Glutamatergic neuron (in vitro differentiated cells): Measurements from ENCODE around the gene EIF4E3. TPM values are rescaled to one million over a fixed set of nuclear protein-coding genes. Genes with fewer than 3 reads are reported as not detected.

Experiments
- DNase-seq: peaks from one replicate; pipeline ENCODE4 v3.0.0; 2022
- H3K27ac Mint-ChIP-seq: one replicate; pipeline ENCODE4 v1.8.0; 2020; ENCODE audit warnings: mild to moderate bottlenecking, mixed read lengths, inconsistent platforms; ENCODE audit not compliant: unreplicated experiment
- H3K27me3 Mint-ChIP-seq: one replicate; pipeline ENCODE4 v1.8.0; 2020; ENCODE audit warnings: mild to moderate bottlenecking, moderate library complexity, mixed read lengths, inconsistent platforms; ENCODE audit not compliant: unreplicated experiment
- H3K36me3 Mint-ChIP-seq: one replicate; pipeline ENCODE4 v1.8.0; 2020; ENCODE audit warnings: mild to moderate bottlenecking, mixed read lengths, inconsistent platforms; ENCODE audit not compliant: unreplicated experiment
- H3K4me1 Mint-ChIP-seq: one replicate; pipeline ENCODE4 v1.8.0; 2020; ENCODE audit warnings: mild to moderate bottlenecking, low read depth, mixed read lengths, inconsistent platforms; ENCODE audit not compliant: unreplicated experiment
- H3K4me3 Mint-ChIP-seq: one replicate; pipeline ENCODE4 v1.8.0; 2020; ENCODE audit warnings: mild to moderate bottlenecking, mixed read lengths, inconsistent platforms; ENCODE audit not compliant: unreplicated experiment
- H3K9me3 Mint-ChIP-seq: one replicate; pipeline ENCODE4 v1.8.0; 2020; ENCODE audit warnings: mild to moderate bottlenecking, moderate library complexity, mixed read lengths, inconsistent platforms; ENCODE audit not compliant: unreplicated experiment
- total RNA-seq: library from RNA; stranded (reverse); fragmentation: NEBNext Ultra II Directional; extraction: Animal tissue kit (Norgen Biotek cat#: 25700); gene quantifications from one replicate; pipeline ENCODE4 v1.2.1, GENCODE V29; 2021; ENCODE audit not compliant: unreplicated experiment
- TF ChIP-seq, protein P1 (sequence below): fragments of 200-600 bp; sonication (generic); IDR thresholded peaks from one replicate; pipeline ENCODE4 v1.5.0; 2021; ENCODE audit not compliant: partially characterized antibody, unreplicated experiment

Gene EIF4E3
- total RNA-seq, 1 donor from 2014 or later: 21.9 TPM

DNA sequence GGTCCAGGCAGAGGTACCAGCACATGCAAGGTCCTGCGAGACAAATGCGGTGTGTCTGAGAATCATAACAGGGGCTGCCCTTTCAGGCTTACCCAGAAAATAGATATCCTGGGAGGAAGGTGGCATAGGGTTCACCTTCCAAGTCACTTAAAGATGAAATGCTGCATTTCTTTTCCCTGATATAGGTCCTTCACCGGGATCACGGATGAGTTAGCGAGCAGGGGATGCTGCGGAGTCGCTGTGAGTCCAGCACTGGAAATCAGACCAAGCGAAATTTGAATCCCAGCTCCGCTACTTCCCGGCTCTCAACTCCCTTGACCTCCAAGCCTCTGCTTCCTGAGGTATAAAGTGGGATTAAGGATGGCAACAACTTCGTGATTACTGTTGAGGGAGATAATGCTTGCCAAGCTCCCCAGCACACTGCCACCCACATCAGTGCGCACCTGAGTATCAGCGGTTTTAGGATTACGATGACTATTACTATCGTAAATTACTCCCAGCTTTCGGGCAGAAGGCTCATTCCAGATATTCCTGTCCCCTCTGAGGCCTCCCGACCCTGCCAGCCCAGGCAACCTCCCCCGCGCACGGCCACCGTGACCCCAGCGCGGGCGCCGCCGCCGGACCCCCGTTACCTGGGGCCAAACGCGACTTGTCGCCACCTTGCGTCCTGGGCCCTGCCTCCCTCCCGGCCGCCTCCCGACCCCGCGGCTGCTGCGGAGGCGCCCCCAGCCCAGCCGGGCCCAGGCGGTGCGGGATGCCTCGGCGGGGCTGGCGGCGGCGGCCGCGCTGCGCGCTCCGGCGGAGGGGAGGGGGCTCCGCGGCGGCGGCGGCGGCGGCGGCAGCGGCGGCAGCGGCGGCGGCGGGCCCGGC lies 27.9 kb upstream of the EIF4E3 start:
- peak; percentile 54 for DNase-seq
- no peak overlapping the region for H3K27ac Mint-ChIP-seq
- H3K27me3 Mint-ChIP-seq: peaks cover 21% of the 10 kb centered on the region
- TF ChIP-seq, protein P1, sequence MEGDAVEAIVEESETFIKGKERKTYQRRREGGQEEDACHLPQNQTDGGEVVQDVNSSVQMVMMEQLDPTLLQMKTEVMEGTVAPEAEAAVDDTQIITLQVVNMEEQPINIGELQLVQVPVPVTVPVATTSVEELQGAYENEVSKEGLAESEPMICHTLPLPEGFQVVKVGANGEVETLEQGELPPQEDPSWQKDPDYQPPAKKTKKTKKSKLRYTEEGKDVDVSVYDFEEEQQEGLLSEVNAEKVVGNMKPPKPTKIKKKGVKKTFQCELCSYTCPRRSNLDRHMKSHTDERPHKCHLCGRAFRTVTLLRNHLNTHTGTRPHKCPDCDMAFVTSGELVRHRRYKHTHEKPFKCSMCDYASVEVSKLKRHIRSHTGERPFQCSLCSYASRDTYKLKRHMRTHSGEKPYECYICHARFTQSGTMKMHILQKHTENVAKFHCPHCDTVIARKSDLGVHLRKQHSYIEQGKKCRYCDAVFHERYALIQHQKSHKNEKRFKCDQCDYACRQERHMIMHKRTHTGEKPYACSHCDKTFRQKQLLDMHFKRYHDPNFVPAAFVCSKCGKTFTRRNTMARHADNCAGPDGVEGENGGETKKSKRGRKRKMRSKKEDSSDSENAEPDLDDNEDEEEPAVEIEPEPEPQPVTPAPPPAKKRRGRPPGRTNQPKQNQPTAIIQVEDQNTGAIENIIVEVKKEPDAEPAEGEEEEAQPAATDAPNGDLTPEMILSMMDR: no peak
- peaks cover 3% of the 10 kb centered on the region for H3K4me1 Mint-ChIP-seq
- peak overlapping the region; percentile 70 for H3K4me3 Mint-ChIP-seq
- peaks cover 12% of the 10 kb centered on the region for H3K9me3 Mint-ChIP-seq
- no peaks in the 10 kb centered on the region for H3K36me3 Mint-ChIP-seq

DNA sequence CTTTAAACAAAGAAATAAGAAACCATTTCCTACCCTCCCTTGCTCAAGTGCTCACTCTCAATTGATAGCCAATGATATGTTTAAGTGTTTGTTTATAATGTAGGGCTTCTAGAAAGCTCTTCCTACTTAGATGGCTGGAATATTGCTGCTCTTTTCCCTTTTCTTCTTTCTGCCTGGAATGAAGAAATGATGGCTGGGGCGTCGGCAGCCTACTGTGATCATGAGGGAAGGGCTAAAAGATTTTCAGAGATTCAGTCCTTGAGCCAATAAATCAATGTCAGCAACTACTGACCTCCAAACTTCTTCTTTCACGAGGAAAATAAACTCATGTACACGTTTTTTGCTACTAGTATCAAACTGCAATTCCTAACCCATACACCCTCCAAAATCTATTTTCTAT lies 26.4 kb upstream of the EIF4E3 start:
- Mint-ChIP-seq H3K27ac (no peak overlapping the region), H3K36me3 (no peaks in the 10 kb centered on the region), H3K27me3 (peaks cover 21% of the 10 kb centered on the region), H3K9me3 (peaks cover 12% of the 10 kb centered on the region), H3K4me1 (peaks cover 3% of the 10 kb centered on the region), H3K4me3 (no peak overlapping the region)
- TF ChIP-seq, protein P1: no peak
- no peak for DNase-seq

DNA sequence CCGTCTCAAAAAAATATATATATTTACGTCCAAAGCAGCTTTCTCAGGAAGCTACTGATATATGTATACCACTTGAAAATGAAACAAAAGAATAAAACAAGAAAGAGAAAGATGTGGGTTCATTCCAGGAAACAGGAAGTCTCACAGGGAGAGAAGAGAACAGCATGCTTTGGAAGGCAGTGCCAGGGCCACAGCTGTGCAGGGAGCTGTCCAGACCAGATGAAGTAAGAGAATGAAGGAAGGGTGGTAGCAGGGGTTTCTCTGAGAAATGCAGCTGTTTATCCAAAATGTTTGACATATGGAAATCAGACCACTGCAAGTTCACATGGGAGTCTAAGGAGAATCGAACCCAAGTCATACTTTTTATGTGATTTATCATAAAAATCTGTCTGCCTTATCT lies 19.5 kb upstream of the EIF4E3 start:
- no peaks in the 10 kb centered on the region for H3K4me1 Mint-ChIP-seq
- H3K9me3 Mint-ChIP-seq: peaks cover 3% of the 10 kb centered on the region
- no peak for DNase-seq
- H3K27ac Mint-ChIP-seq: no peak overlapping the region
- no peak overlapping the region for H3K4me3 Mint-ChIP-seq
- peaks cover 22% of the 10 kb centered on the region for H3K36me3 Mint-ChIP-seq
- peaks cover 2% of the 10 kb centered on the region for H3K27me3 Mint-ChIP-seq
- TF ChIP-seq, protein P1: no peak

DNA sequence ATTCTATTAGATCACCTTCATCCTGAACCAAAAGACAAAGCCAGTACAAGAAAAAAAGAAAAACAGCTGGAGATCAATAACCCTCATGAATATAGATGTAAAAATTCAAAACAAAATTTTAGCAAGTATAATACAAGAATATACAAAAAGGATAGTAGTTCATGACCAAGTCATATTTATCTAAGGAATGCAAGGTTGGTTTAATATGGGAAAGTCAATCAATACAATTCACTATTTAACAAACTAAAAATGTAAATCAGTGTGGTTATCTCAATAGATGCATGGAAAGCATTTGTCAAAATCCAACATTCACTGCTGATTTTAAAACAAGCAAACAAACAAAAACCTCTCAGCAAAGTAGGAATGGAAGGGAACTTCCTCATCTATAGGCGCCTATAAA lies 17.4 kb upstream of the EIF4E3 start:
- Mint-ChIP-seq H3K27me3 (no peaks in the 10 kb centered on the region), H3K4me1 (no peaks in the 10 kb centered on the region), H3K4me3 (no peak overlapping the region), H3K27ac (no peak overlapping the region), H3K36me3 (peaks cover 22% of the 10 kb centered on the region), H3K9me3 (peaks cover 3% of the 10 kb centered on the region)
- TF ChIP-seq, protein P1: no peak
- no peak for DNase-seq

DNA sequence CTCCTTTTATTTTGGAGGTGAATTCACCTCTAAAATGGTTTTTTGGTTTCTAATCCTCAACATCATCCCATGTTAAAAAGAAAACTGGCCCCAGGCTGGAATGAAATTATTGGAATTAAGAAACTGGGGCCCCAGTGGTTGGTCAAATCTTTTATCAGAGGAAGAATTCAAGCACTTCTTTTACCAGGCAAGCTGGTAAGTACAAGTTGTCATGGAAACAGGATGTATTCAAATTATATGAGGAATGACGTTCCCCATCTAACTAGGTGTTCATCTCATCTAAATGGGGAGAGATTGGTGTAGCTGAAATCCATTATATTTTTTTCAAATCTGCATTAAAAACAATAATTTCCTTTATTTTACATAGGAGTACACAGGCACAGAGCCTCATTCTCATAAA lies 9.7 kb upstream of the EIF4E3 start:
- peaks cover 6% of the 10 kb centered on the region for H3K27me3 Mint-ChIP-seq
- peaks cover 1% of the 10 kb centered on the region for H3K9me3 Mint-ChIP-seq
- no peak for DNase-seq
- H3K36me3 Mint-ChIP-seq: peaks cover 7% of the 10 kb centered on the region
- H3K4me3 Mint-ChIP-seq: no peak overlapping the region
- no peak overlapping the region for H3K27ac Mint-ChIP-seq
- TF ChIP-seq, protein P1: no peak
- peaks cover 8% of the 10 kb centered on the region for H3K4me1 Mint-ChIP-seq
